Measurements from ENCODE around the gene COLEC12. TPM values are rescaled to one million over a fixed set of nuclear protein-coding genes. Genes with fewer than 3 reads are reported as not detected.

COLEC12 gene
- total and polyA plus RNA-seq, 2 donors (not counting 3 experiments of a cell fraction or from before 2014, with no cell fraction given) = 8.0 to 17.1 TPM

GRCh38 chr18:415617-416612, 84.6 kb downstream of the COLEC12 start:
- Histone ChIP-seq H3K4me2 (ENCODE audit: insufficient read depth, low read length) (no peak overlapping the region), H3K27ac (ENCODE audit: insufficient read depth, low read depth, low read length) (peak overlapping the region; percentile 3), H3K79me2 (ENCODE audit: control insufficient read depth, insufficient read depth, low read length) (no peaks in the 10 kb centered on the region), H3K9ac (replicated peaks; ENCODE audit: extremely low read depth, insufficient read depth, low read length) (no peak overlapping the region), H3K4me1 (ENCODE audit: control insufficient read depth, extremely low read depth, insufficient read depth, low read length) (peaks cover 17% of the 10 kb centered on the region), H3K36me3 (ENCODE audit: control insufficient read depth in 2 of 2, extremely low read depth in 1 of 2, insufficient read depth in 2 of 2, low read length in 2 of 2) (no peaks in the 10 kb centered on the region), H3K9me3 (replicated peaks; ENCODE audit: control insufficient read depth, insufficient read depth, low read length) (no peaks in the 10 kb centered on the region), H3K4me3 (replicated peaks in 1 of 3; ENCODE audit: insufficient read depth in 1 of 3, low read depth in 1 of 3, low read length in 3 of 3) (no peak overlapping the region), H2AFZ (ENCODE audit: low read depth, low read length) (no peak overlapping the region), H4K20me1 (replicated peaks; ENCODE audit: control insufficient read depth, extremely low read depth, insufficient read depth, low read length) (no peaks in the 10 kb centered on the region), H3K9me1 (replicated peaks; ENCODE audit: control insufficient read depth, extremely low read depth, insufficient read depth, low read length) (no peaks in the 10 kb centered on the region), H3K27me3 (ENCODE audit: control insufficient read depth in 2 of 2, insufficient read depth in 2 of 2, low read length in 2 of 2) (no peaks in the 10 kb centered on the region)
- POLR2A ChIA-PET = no interaction called here
- dilution Hi-C loops (cut with MboI; ENCODE audit: extremely low pct_ligation_motif_present, low sequenced_read_pairs) = no loop called here
- CTCF ChIA-PET = no interaction called here
- FAIRE-seq (no peak), DNase-seq (ENCODE audit: low read depth, low spot score) (no peak)
- intact Hi-C loops (cut with micrococcal nuclease) = no loop called here
- TF ChIP-seq EZH2 (IDR thresholded peaks at IDR 0.05; ENCODE audit: borderline replicate concordance, low read depth, low read length, severe bottlenecking) = no peak
- TF ChIP-seq GATA2 (IDR thresholded peaks at IDR 0.05; ENCODE audit: insufficient read depth, insufficient read length, low read depth, low read length) = no peak
- TF ChIP-seq FOS (IDR thresholded peaks at IDR 0.05; ENCODE audit: borderline replicate concordance, insufficient read depth, low read length) = peak; percentile 7
- BruUV-seq (replicated peaks) = no TSS peak

GRCh38 chr18:415047-415446, 85.5 kb downstream of the COLEC12 start:
- CTCF ChIA-PET = interaction anchor here (1.4 kb wide), 1 partner anchor 9 kb away, joined by 5 read pairs; no protein-coding TSS in a partner anchor

More at GRCh38 chr18:415047-415446, 85.5 kb downstream of the COLEC12 start:
- BruUV-seq (replicated peaks) = no TSS peak
- TF ChIP-seq JUN (IDR thresholded peaks at IDR 0.05; ENCODE audit: borderline replicate concordance, insufficient read depth, insufficient read length, low read depth) (no peak), FOS (IDR thresholded peaks at IDR 0.05; ENCODE audit: borderline replicate concordance, insufficient read depth, low read length) (no peak), MAX (IDR thresholded peaks at IDR 0.05; ENCODE audit: insufficient read depth, insufficient read length) (no peak), GATA2 (IDR thresholded peaks at IDR 0.05; ENCODE audit: insufficient read depth, insufficient read length, low read depth, low read length) (no peak), EZH2 (IDR thresholded peaks at IDR 0.05; ENCODE audit: borderline replicate concordance, low read depth, low read length, severe bottlenecking) (no peak), POLR2A (IDR thresholded peaks at IDR 0.05; ENCODE audit: low read depth, low read length) (no peak), POLR2AphosphoS5 (IDR thresholded peaks at IDR 0.05; ENCODE audit: insufficient read depth, low read depth, low read length) (no peak), CTCF (IDR thresholded peaks at IDR 0.05; ENCODE audit: extremely low read depth in 1 of 2, insufficient read depth in 1 of 2, low read depth in 1 of 2, low read length in 2 of 2) (no peak), MYC (IDR thresholded peaks at IDR 0.05; ENCODE audit: low read depth, low read length) (no peak)
- FAIRE-seq = no peak
- no peak overlapping the region for H3K9ac ChIP-seq (replicated peaks; ENCODE audit: extremely low read depth, insufficient read depth, low read length)
- H4K20me1 ChIP-seq (replicated peaks; ENCODE audit: control insufficient read depth, extremely low read depth, insufficient read depth, low read length) = no peaks in the 10 kb centered on the region
- H3K4me3 ChIP-seq (replicated peaks in 1 of 3; ENCODE audit: insufficient read depth in 1 of 3, low read depth in 1 of 3, low read length in 3 of 3) = no peak overlapping the region
- intact Hi-C loops (cut with micrococcal nuclease) (no loop called here), dilution Hi-C loops (cut with MboI; ENCODE audit: extremely low pct_ligation_motif_present, low sequenced_read_pairs) (no loop called here)
- no peak for DNase-seq (ENCODE audit: low read depth, low spot score)
- H2AFZ ChIP-seq (ENCODE audit: low read depth, low read length) = no peak overlapping the region
- no peak overlapping the region for H3K4me2 ChIP-seq (ENCODE audit: insufficient read depth, low read length)
- H3K27me3 ChIP-seq (ENCODE audit: control insufficient read depth in 2 of 2, insufficient read depth in 2 of 2, low read length in 2 of 2) = no peaks in the 10 kb centered on the region
- H3K36me3 ChIP-seq (ENCODE audit: control insufficient read depth in 2 of 2, extremely low read depth in 1 of 2, insufficient read depth in 2 of 2, low read length in 2 of 2) = no peaks in the 10 kb centered on the region
- no peaks in the 10 kb centered on the region for H3K9me1 ChIP-seq (replicated peaks; ENCODE audit: control insufficient read depth, extremely low read depth, insufficient read depth, low read length)
- no peaks in the 10 kb centered on the region for H3K79me2 ChIP-seq (ENCODE audit: control insufficient read depth, insufficient read depth, low read length)
- H3K4me1 ChIP-seq (ENCODE audit: control insufficient read depth, extremely low read depth, insufficient read depth, low read length) = peaks cover 14% of the 10 kb centered on the region
- POLR2A ChIA-PET = no interaction called here
- H3K9me3 ChIP-seq (replicated peaks; ENCODE audit: control insufficient read depth, insufficient read depth, low read length) = no peaks in the 10 kb centered on the region
- no peak overlapping the region for H3K27ac ChIP-seq (ENCODE audit: insufficient read depth, low read depth, low read length)
